ENCODE measurements around the gene KNDC1.

The KNDC1 gene

DNA sequence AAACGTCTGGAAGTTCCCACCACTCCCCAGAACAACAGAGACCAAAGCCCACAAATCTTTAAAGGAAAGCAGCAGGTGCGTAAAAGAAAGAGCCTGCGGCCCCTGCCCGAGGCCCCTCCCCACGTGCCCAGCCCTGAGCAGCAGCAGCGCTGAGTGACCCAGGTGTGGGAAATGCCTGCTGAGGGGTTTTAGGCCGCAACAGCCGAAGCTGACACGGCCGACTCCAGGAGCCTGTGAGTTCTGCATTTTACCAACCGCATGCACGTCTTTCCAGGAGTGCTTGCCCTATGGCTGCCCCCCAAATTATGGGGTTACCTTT lies 1.6 kb upstream of the KNDC1 start:
- in situ Hi-C loops (cut with HindIII; ENCODE audit: low pct_ligation_motif_present, low pct_unique_long_range_greater_than_20kb, low sequenced_read_pairs), result no loop called here
- no peak for DNase-seq

DNA sequence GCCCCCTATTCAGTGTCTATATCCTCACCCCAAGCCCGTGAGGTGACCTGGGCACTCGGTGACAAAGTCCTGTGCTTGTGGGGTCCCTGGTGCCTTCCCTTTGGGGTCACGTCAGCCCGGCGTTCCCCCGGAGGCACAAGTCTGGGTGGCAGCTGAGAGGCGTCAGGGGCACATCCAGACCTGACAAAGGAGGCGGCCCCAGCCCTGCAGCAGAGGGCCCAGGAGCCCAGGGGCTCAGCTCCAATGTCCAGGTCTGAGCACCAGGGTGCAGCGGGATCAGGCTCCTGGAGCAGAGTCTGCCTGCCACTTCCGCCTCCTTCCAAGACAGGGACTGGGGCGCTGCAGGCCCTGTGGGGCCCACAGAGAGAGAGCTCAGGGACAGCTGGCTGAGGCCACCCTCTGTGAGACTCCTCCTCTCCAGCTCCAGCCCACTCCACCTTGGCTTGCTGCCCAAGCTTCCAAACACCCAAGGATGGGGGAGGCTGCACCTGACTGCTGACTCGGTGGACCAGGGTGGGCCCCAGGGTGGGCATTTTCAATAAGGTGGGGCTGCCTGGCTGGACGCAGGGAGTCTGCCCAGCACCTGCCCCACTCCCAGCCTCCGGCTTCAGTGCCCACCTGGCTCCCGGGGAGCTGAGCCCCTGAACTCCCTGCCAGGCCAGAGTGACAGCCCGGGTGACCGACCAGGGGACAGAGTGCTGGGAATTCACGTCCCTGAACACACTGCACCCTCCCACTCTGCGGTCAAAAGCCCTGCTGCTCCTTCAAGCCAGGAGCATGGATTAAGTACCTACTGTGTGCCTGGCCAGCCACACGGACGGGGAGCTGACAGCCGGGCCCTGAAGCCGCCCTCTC lies 1.0 kb upstream of the KNDC1 start:
- in situ Hi-C loops (cut with HindIII; ENCODE audit: low pct_ligation_motif_present, low pct_unique_long_range_greater_than_20kb, low sequenced_read_pairs), result no loop called here
- no peak for DNase-seq

- in situ Hi-C loops (cut with HindIII; ENCODE audit: low pct_ligation_motif_present, low pct_unique_long_range_greater_than_20kb, low sequenced_read_pairs), result no loop called here
- DNase-seq, result no peak
Measured at GRCh38 chr10:133159611-133159949, 439 bp upstream of the KNDC1 start.

DNA sequence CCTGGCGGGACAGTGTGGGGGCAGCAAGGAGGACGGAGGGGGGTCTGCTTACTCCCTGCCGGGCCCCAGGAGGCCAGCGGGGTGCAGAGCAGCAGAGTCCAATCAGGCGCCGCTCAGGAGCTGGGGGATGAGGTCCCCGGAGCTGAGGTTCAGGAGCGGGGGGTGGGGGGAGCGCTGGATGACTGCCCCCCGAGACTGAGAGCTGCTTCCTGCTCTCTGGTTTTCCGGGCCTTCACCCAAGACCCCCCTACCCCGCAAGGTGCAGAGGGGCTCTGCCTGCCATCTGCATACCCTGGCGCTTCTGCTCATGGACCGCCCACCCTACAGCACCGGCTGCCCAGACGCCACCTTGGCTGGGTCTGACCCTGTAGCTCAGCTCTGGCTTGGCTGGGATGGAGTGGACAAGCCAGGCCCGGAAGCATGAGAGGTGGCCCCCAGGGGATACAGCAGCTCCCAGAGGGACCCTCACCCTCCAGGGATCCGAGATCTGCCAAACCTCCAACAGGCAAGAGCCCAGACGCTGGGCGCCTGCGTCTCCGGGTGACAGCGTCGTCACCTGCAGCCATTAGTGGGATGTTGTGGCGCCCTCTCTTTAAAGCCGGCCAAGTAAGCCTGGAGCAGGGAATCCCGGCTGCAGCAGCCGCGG lies 930 bp downstream of the KNDC1 start:
- no peak for DNase-seq
- in situ Hi-C loops (cut with HindIII; ENCODE audit: low pct_ligation_motif_present, low pct_unique_long_range_greater_than_20kb, low sequenced_read_pairs), result no loop called here

DNA sequence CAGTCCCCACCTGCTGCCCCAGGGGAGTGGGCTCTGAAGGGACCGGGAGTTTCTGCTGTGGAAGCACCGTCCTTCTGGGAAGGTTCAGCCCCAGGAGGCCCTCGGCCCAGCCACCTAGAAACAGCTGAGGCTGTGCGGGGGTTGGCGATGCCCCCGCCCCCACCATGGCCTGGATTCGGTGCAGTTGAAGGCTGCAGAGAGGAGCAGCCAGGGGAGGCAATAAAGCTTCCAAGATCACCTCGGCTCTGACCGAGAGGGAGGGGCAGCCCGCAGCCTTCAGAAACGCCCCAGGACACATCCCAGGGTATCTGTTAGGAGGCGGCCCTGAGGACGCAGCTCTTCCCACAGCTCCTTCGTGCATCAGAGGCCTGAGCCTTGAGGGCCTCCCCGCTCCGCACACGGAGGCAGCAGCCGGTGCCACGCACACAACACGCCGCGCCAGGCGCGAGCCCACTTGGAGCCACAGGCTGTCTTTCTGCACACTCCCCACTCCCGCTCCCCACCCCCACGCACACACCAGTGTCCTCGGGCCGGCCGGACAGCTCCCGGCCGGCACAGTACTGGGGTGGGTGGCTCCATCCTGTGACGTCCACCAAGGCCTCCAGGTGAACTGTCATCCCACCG lies 1.6 kb downstream of the KNDC1 start:
- DNase-seq, result no peak
- in situ Hi-C loops (cut with HindIII; ENCODE audit: low pct_ligation_motif_present, low pct_unique_long_range_greater_than_20kb, low sequenced_read_pairs), result no loop called here

DNA sequence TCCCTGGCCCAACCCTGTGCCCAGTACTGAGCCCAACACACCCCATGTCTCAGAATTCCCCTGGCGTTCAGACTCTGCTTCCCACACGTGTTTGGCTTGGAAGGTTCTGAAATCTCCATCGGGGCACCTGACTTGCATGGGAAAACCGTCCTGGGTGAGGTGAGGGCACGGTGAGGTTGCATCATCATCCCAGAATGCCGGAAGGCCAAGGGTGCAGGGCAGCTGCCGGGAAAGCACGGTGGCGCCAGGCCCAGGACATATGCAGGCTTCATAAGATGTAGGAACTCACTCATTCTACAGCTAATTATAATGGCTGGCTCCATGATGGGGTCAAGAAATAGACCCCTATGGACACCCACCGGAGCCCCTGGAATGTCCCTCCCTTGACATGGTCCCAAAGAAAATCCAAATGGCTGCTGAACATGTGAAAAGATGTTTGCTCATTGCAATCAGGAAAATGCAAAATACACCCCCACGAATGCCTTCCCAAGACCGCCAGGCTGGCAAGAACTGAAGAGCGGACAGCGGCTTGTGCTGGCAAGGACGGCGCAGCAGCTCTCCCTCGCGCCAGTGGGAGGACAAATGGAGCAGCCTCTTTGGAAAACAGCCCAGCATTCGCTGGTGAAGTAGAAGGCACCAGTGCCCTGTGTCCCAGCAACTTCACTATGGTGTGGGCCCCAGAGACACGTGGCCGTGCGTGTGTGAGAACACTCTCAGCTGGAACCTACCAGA lies 2.3 kb downstream of the KNDC1 start:
- DNase-seq, result no peak
- in situ Hi-C loops (cut with HindIII; ENCODE audit: low pct_ligation_motif_present, low pct_unique_long_range_greater_than_20kb, low sequenced_read_pairs), result no loop called here

GRCh38 chr10:133162910-133163856 lies 3.2 kb downstream of the KNDC1 start:
- in situ Hi-C loops (cut with HindIII; ENCODE audit: low pct_ligation_motif_present, low pct_unique_long_range_greater_than_20kb, low sequenced_read_pairs), result no loop called here
- no peak for DNase-seq

- in situ Hi-C loops (cut with HindIII; ENCODE audit: low pct_ligation_motif_present, low pct_unique_long_range_greater_than_20kb, low sequenced_read_pairs), result no loop called here
- no peak for DNase-seq
Measured at GRCh38 chr10:133163889-133164815, 4.1 kb downstream of the KNDC1 start.

DNA sequence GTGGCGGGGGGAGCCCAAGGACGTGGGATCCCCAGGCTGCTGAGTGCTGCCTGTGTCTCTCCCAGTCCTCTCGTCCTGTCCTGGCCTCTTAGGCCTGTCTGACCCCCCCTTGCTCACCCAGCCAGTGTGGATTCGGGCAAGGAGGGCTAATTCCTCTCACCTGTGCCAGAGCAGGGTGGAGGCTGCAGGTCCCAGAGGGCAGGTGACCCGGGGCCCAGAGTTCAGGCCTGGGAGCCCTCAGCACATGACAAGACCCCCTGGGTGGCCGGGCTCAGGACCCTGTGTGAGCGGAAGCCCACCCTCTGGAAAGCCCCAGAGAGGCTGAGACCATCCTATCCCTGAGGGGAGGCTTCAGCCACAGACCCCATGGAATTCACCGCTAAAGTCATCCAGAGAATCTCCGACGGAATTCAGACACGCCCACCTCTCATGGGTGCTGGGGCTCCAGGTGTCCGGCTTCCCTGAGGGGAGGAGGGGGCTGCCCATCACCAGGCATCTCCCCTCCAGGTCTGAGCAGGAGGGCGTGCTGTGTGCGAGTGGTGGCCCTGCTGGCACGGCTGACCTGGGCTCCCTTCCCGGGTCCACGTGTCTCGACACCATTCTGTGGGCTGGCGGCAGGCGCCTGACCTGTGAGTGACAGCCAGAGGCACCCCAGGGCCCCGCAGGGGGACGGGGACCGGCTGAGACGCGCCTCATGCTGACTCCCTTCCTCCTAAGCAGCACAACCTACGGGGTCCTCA lies 5.0 kb downstream of the KNDC1 start:
- in situ Hi-C loops (cut with HindIII; ENCODE audit: low pct_ligation_motif_present, low pct_unique_long_range_greater_than_20kb, low sequenced_read_pairs), result no loop called here
- DNase-seq, result no peak

GRCh38 chr10:133165556-133166503 lies 5.8 kb downstream of the KNDC1 start:
- DNase-seq, result no peak
- in situ Hi-C loops (cut with HindIII; ENCODE audit: low pct_ligation_motif_present, low pct_unique_long_range_greater_than_20kb, low sequenced_read_pairs), result no loop called here

DNA sequence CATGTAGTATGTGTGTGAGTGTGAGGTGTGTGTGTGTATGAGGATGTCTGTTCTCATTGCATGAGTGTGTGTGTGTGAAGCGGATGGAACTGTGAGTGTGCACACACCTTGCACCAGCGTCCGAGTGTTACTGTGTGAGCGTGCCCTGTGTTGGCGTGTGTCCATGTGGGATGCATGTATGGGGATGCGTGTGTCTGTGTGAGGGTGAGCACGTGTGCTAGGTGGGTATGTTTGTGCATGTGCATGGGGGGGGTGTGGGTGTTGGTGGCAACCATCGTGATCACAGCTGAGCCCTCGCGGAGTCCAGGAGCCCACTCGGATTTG lies 6.4 kb downstream of the KNDC1 start:
- DNase-seq, result no peak
- in situ Hi-C loops (cut with HindIII; ENCODE audit: low pct_ligation_motif_present, low pct_unique_long_range_greater_than_20kb, low sequenced_read_pairs), result no loop called here

DNA sequence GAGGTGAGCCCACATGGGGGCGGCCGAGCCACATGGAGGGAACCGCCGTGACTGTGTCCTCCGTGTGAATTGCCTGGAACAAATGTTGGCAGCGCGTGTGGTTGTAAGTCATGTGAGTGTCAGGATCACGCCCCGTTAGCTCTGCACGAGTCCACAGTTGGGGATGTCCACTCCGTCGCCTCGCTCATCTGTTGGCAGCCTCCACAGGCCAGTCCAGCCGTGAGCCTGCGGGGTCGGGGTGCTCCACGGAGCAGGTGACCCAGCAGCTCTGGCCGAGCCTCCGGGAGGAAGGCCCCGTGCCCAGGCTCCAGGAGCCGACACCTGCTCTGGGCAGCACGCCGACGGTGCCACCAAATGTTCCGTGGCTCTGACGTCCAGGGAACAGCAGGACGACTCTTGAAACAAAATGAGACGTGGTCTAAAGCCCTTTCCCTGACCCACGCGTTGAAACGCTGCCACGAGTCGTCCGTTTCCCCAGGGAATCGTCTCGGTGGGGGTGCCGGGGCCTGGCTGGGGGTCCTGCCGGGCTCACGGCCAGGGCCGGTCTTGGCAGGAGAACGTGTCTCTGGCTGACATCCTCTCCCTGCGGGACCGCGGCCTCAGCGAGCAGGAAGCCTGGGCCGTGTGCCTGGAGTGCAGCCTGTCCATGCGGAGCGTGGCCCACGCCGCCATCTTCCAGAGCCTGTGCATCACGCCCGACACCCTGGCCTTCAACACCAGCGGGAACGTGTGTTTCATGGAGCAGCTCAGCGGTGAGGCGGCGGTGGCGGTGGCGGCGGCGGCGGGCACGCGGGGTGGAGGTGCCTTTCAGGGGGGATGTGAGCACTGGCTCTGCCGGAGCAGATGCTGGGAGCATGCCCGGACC lies 7.0 kb downstream of the KNDC1 start:
- no peak for DNase-seq
- in situ Hi-C loops (cut with HindIII; ENCODE audit: low pct_ligation_motif_present, low pct_unique_long_range_greater_than_20kb, low sequenced_read_pairs), result no loop called here

DNA sequence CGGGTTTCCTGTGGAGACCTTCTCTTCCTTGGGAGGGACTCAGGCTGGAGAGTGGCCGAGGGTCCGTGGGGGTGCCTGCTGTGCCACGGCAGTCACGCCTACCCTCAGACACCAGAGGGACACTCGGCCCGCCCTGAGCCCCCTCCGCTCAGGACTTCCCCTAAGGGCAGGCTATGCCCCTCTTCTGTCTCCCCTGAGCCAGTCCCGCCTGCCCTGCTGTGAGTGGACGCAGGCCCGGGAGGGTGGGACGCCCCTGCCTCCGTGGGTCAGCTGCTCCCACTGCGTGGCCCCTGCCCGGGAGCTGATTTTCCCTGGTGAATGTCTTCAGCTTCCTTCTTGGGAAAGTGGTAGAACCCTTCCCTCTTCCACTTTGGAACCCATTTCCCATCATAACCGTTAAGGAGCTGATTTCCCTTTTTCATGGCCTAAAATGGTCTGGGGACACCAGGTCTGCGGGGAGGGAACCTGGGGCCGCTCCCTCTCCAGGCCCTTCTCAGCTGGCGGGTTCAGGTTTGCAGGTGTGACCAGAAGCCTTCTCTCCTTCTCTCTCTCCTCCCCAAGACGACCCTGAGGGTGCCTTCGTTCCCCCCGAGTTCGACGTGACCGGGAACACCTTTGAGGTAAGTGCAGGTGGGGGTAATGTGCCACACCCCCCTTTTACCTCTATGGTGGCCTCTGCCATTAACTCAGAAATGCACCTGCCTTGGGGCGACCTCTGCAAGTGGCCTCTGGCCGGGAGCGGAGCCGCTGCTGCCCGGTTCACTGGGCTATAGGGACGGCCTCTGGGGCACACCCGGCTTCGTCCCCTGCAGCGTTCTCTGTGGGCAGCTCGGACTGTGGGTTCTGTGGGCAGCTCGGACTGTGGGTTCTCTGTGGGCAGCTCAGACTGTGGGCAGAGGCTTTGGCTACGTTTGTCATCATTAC lies 7.9 kb downstream of the KNDC1 start:
- in situ Hi-C loops (cut with HindIII; ENCODE audit: low pct_ligation_motif_present, low pct_unique_long_range_greater_than_20kb, low sequenced_read_pairs), result no loop called here
- no peak for DNase-seq

DNA sequence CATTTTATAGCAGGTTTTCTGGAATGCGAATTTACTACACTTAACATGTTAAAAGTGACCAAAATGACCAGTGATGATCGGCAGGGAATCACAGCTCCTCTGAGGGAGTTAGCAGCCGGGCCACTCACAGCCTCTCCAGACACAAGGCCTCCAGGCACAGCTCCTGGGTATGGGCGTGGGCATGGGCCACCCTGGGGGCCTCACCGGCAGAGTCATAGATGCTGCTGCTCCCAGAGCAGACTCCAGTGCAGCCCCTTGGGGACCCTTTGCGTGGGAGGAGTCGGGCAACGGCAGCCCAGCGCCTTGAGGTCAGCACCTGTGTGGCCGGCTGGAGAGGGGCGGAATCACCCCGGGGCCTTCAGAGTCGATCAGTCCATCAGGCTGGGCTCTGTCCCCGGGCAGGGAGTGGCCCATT lies 8.6 kb downstream of the KNDC1 start:
- in situ Hi-C loops (cut with HindIII; ENCODE audit: low pct_ligation_motif_present, low pct_unique_long_range_greater_than_20kb, low sequenced_read_pairs), result no loop called here

More for the DNA sequence above, 8.6 kb downstream of the KNDC1 start:
- no peak for DNase-seq
